GM19328 (cell line): ENCODE data around the gene ANAPC15.
"Not testable (repeated sequence)": the region's sequence is repeated elsewhere in the genome, so short reads cannot be mapped to it uniquely, and the experiment has no call there.

Experiments used
- ATAC-seq: cut with Tn5 transposase; IDR thresholded peaks from one replicate; pipeline ENCODE4 v1.9.1; 2021; ENCODE audit warnings: mild to moderate bottlenecking, moderate library complexity; ENCODE audit not compliant: unreplicated experiment

ANAPC15 gene

DNA sequence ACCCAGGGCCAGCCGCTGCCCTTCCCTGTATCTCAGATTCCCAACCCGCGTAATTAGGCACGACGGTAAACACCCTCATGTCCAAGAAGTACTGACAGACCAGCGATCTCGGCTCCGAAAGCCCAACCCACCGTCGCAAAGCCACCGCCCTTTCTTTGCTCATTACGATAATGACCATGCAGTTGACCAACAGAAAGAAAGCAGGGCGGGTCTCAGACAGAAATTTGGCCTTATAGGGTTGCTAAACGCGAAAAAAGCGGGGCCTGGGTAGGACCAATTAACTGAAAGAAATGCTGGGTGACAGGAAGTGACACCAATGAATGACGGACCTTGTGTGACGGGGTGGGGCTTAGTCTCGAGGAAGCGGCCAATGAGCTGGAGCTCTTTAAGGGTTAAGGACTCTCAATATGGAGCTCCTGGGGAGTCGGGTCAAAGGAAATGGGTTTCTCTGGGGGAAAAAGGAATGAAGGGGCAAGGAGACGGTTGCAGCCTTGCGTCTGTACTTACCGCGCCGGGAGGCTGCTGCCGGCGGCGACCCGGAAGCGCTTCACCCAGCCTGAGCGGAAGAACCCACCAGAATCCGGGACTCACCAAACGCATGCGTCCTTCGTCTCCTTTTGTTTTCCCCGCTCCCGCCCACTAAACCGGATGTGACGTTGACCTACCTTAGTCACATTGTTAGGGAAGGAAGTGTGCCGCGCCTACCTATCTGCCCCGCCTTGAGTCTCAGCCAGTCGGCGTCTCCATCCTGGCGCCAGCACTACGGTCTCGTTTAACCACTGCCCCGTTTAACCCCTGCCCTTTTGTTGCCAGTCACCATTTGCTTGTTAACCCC lies at the start of gene ANAPC15:
Gene ANAPC15 (minus strand): TSS at position 553 of the 835 bp plus-strand sequence. CDS start 1,419 bp downstream, outside the sequence.
- peak; percentile 74 for ATAC-seq

- ATAC-seq = no peak
Measured at GRCh38 chr11:72160319-72160718, 47.8 kb upstream of the ANAPC15 start.

GRCh38 chr11:72157131-72157530 lies 44.6 kb upstream of the ANAPC15 start:
- no peak for ATAC-seq

- no peak for ATAC-seq
Measured at GRCh38 chr11:72155751-72156150, 43.3 kb upstream of the ANAPC15 start.

- ATAC-seq = no peak
Measured at GRCh38 chr11:72154816-72155215, 42.3 kb upstream of the ANAPC15 start.

- ATAC-seq = not testable (repeated sequence)
Measured at GRCh38 chr11:72153874-72154273, 41.4 kb upstream of the ANAPC15 start.

DNA sequence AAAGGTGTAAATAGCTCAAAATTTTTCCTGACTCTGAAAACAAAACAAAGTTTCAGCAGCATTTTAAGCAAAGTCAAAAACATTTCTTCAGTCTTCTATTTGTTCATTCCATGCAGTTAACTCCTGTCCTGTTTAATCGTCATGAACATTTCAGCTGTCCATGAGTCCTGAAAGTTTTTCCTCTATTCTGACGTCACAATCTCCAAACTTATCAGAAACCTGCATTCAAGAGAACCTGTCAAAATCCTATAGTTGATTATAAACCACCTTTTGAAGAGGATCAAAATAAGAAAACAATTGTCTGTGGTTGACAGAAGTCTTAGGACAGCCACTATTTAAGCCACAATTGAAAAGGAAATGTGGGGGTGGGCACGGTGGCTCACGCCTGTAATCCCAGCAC lies 38.4 kb upstream of the ANAPC15 start:
- no peak for ATAC-seq

DNA sequence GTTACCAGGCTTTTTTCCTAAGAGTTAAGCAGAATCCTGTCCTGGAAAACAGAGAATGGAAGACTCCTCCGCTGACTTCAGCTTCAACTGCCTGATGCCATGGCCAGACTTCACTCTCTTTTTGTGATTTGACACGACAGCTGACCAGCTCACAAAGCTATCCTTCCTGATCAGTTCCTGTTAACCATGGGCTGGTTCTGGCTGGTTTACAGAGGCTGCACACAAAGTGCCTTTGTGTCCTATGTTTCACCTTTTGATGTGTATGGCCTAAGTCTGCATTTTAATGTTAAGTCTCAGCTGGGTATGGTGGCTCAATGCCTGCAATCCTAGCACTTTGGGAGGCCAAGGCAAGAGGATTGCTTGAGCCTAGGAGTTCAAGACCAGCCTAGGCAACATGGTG lies 34.1 kb upstream of the ANAPC15 start:
- ATAC-seq = no peak

GRCh38 chr11:72144807-72145565 lies 32.5 kb upstream of the ANAPC15 start:
- no peak for ATAC-seq

DNA sequence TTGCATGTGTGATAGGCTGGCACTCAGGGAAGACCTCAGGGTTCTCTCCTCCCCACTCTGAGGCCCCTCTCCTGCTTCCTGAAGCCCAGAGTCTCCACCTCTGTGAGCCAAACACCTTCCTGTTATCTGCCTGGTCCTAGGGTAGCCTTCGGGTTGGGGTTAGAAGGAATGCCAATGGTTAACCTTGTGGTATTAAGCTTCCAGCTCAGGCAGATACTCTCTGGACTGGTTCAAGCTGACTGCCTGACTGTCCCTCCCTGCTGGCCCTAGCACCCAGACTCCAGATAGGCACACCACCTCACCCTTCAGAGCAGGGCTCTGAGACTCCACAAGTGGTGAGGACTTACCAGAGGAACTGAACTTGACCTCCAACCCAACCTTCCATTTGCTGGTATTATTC lies 30.0 kb upstream of the ANAPC15 start:
- ATAC-seq = not testable (repeated sequence)

DNA sequence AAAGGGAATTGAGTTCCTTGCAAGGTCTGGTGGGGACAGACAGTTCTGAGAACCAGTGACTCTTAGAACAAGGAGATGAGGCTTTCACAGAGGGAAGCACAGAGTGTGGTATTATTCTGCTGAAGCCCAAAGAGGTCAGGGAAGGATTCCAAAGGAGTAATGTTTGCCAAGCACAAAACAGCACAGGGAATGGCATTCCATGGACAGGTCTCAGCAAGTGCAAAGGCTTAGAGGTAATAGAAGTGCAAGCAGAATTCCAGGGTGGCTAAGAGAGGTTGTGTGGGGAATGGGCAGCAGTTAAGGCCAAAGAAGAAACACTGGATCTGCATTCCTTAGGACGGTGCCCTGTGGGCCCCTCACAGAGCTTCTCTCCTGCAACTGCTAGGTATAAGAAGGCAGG lies 29.6 kb upstream of the ANAPC15 start:
- ATAC-seq = not testable (repeated sequence)

DNA sequence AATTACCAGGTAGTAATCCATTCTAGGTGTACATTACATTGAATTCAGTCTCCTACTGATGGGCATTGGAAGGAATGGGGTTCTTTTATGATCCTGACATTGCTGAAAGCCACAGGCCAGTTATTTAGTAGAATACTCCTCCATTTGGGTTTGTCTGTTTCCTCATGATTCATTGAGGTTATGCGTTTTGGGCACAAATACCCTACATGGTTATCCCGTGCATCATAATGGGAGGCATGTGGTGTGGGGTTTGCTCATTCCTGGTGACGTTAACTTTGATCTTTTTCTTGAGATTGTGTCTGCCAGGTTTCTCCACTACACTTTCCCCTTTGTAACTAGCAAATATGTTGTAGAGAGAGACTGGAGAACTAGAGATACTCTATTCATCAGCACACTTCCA lies 28.6 kb upstream of the ANAPC15 start:
- no peak for ATAC-seq

- ATAC-seq = no peak
Measured at GRCh38 chr11:72140661-72141060, 28.2 kb upstream of the ANAPC15 start.

GRCh38 chr11:72139500-72139899 lies 27.0 kb upstream of the ANAPC15 start:
- ATAC-seq = no peak

- no peak for ATAC-seq
Measured at GRCh38 chr11:72138821-72139390, 26.4 kb upstream of the ANAPC15 start.

GRCh38 chr11:72136684-72137262 lies 24.3 kb upstream of the ANAPC15 start:
- no peak for ATAC-seq

- no peak for ATAC-seq
Measured at GRCh38 chr11:72135891-72136683, 23.6 kb upstream of the ANAPC15 start.

GRCh38 chr11:72135473-72135872 lies 23.0 kb upstream of the ANAPC15 start, which contains the start of gene FOLR3:
FOLR3 (plus strand) TSS chr11:72135725; CDS start chr11:72135953, 228 bp downstream.
- not testable (repeated sequence) for ATAC-seq

DNA sequence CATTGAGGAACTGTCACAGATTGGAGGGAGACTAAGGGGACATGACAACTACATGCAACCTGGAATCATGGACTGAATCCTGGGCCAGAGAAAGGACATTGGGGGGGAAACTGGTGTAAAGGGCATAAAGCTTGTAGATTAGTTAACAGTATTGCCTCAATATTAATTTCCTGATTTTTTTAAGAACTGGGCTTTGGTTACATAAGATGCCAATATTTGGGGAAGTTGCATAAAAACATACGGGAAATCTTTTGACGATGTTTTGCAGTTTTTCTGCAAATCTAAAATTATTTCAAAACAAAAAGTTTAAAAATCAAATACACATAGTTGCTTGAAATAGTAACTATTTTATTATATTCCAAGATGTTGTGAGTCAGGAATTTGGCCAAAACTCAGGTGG lies 20.2 kb upstream of the ANAPC15 start:
- no peak for ATAC-seq

DNA sequence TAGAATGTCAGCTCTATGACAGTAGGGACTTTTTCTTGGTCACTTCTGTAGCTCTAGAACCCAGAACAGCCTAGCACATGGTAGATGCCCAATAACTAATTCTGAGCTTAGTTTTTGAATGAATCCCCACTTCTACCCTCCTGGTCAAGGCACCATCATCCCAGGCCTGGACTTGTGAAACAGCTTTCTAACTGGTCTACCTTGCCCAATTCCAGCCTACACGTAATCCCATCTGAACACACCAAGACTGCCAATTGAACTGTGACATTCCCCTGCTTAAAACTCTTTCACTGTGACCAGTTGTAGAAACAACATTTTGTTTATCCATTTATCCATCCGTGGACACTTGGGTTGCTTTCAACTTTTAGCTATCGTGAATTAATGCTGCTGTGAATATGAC lies 16.9 kb upstream of the ANAPC15 start:
- no peak for ATAC-seq
